GM23338 (cell line): Measurements from ENCODE around the gene CST9L.

Experiments
- CREB1 ChIP-seq: fragments of 250-450 bp; sonication (Bioruptor Pico); IDR thresholded peaks from 2 replicates; pipeline ENCODE4 v1.5.0; 2020; ENCODE audit warnings: low read depth, mild to moderate bottlenecking, moderate library complexity
- EZH2 ChIP-seq: fragments of 200-600 bp; sonication (generic); IDR thresholded peaks from one replicate; pipeline ENCODE4 v1.8.0; 2017; ENCODE audit warnings: antibody characterized with exemption, mild to moderate bottlenecking, low read depth; ENCODE audit not compliant: unreplicated experiment
- EZH2phosphoT487 ChIP-seq: fragments of 200-600 bp; sonication (generic); IDR thresholded peaks from one replicate; pipeline ENCODE4 v1.8.1; 2018; ENCODE audit warnings: antibody characterized with exemption; ENCODE audit not compliant: unreplicated experiment
- JUNB ChIP-seq: IDR thresholded peaks from one replicate; pipeline ENCODE4 v1.6.1; 2016; ENCODE audit warnings: antibody characterized with exemption; ENCODE audit not compliant: unreplicated experiment
- NANOG ChIP-seq: IDR thresholded peaks from 2 replicates; pipeline ENCODE4 v1.6.1; 2016; ENCODE audit warnings: antibody characterized with exemption, borderline replicate concordance
- POLR2AphosphoS5 ChIP-seq: IDR thresholded peaks from 2 replicates; pipeline ENCODE4 v1.6.1; 2016; ENCODE audit warnings: antibody characterized with exemption, low read depth
- STAT1 ChIP-seq: IDR thresholded peaks from one replicate; pipeline ENCODE4 v1.6.1; 2016; ENCODE audit warnings: antibody characterized with exemption; ENCODE audit not compliant: unreplicated experiment
- ZNF114 ChIP-seq: fragments of 250-450 bp; sonication (Bioruptor Pico); IDR thresholded peaks from 2 replicates; pipeline ENCODE4 v1.5.0; 2020; ENCODE audit warnings: mild to moderate bottlenecking, moderate library complexity
- ZNF331 ChIP-seq: fragments of 250-450 bp; sonication (Bioruptor Pico); IDR thresholded peaks from 2 replicates; pipeline ENCODE4 v1.5.0; 2020; ENCODE audit warnings: low read depth, mild to moderate bottlenecking, moderate library complexity
- TF ChIP-seq, protein P1 (sequence below), 2 experiments: fragments of 200-600 bp in 1 of 2; sonication (generic) in 1 of 2; conservative IDR thresholded peaks; 2 replicates each; pipeline versions ENCODE4 v1.5.1 to v1.6.1; 2016 to 2017; ENCODE audit warnings: antibody characterized with exemption in 2 of 2, low read depth in 2 of 2, mild to moderate bottlenecking in 2 of 2, moderate library complexity in 1 of 2
- TF ChIP-seq, protein P2 (sequence below): IDR thresholded peaks from one replicate; pipeline ENCODE4 v1.6.1; 2018; ENCODE audit warnings: antibody characterized with exemption; ENCODE audit not compliant: unreplicated experiment
- TF ChIP-seq, protein P3 (sequence below): fragments of 250-450 bp; sonication (Bioruptor Pico); IDR thresholded peaks from 2 replicates; pipeline ENCODE4 v1.5.0; 2020; ENCODE audit warnings: mild to moderate bottlenecking, moderate library complexity

DNA sequence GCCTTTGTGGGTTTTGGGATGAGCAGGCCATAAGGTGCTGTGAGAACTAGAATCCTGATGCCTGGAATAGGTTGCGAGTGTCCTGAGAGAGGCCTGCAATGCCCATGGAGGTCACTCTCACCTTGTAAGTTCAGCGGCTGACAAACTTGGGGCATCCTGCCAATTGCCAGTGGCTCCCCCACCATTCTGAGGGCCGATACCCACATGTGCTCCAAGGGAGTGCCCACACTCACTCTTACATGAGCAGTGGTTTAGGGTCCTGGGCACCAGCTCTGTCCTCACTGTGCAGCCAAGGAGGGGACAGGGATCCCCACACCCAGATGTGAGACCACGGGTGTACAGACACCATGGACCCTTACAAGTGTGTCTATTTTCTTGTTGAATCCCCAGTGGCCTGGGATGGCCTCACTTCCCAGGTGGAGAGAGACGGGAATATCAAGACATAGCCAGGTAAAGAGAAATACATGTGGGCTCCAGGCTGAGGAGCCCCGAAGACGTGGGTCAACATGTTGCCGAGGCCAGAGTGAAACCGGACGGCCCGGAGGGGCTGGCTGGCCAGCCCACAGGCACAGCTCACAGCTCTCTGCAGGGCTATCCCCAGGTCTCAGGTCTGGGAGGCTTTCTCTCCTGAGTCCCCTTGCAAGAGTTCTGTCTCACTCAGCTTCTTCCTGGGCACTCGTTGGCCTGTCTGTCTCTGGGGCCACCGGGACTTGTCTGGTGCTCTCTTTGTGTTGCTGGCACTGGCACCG lies 39.4 kb upstream of the CST9L start:
- TF ChIP-seq, protein P1, sequence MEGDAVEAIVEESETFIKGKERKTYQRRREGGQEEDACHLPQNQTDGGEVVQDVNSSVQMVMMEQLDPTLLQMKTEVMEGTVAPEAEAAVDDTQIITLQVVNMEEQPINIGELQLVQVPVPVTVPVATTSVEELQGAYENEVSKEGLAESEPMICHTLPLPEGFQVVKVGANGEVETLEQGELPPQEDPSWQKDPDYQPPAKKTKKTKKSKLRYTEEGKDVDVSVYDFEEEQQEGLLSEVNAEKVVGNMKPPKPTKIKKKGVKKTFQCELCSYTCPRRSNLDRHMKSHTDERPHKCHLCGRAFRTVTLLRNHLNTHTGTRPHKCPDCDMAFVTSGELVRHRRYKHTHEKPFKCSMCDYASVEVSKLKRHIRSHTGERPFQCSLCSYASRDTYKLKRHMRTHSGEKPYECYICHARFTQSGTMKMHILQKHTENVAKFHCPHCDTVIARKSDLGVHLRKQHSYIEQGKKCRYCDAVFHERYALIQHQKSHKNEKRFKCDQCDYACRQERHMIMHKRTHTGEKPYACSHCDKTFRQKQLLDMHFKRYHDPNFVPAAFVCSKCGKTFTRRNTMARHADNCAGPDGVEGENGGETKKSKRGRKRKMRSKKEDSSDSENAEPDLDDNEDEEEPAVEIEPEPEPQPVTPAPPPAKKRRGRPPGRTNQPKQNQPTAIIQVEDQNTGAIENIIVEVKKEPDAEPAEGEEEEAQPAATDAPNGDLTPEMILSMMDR (conservative IDR thresholded peaks at IDR 0.05; ENCODE audit: low read depth in 2 of 2), result no peak
- TF ChIP-seq EZH2 (no peak), JUNB (no peak), EZH2phosphoT487 (no peak), POLR2AphosphoS5 (no peak), ZNF331 (no peak), CREB1 (CRISPR knock-in tag) (no peak), NANOG (no peak), STAT1 (no peak), ZNF114 (CRISPR knock-in tag) (no peak)
- TF ChIP-seq, protein P2, sequence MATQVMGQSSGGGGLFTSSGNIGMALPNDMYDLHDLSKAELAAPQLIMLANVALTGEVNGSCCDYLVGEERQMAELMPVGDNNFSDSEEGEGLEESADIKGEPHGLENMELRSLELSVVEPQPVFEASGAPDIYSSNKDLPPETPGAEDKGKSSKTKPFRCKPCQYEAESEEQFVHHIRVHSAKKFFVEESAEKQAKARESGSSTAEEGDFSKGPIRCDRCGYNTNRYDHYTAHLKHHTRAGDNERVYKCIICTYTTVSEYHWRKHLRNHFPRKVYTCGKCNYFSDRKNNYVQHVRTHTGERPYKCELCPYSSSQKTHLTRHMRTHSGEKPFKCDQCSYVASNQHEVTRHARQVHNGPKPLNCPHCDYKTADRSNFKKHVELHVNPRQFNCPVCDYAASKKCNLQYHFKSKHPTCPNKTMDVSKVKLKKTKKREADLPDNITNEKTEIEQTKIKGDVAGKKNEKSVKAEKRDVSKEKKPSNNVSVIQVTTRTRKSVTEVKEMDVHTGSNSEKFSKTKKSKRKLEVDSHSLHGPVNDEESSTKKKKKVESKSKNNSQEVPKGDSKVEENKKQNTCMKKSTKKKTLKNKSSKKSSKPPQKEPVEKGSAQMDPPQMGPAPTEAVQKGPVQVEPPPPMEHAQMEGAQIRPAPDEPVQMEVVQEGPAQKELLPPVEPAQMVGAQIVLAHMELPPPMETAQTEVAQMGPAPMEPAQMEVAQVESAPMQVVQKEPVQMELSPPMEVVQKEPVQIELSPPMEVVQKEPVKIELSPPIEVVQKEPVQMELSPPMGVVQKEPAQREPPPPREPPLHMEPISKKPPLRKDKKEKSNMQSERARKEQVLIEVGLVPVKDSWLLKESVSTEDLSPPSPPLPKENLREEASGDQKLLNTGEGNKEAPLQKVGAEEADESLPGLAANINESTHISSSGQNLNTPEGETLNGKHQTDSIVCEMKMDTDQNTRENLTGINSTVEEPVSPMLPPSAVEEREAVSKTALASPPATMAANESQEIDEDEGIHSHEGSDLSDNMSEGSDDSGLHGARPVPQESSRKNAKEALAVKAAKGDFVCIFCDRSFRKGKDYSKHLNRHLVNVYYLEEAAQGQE, result no peak
- TF ChIP-seq, protein P3, sequence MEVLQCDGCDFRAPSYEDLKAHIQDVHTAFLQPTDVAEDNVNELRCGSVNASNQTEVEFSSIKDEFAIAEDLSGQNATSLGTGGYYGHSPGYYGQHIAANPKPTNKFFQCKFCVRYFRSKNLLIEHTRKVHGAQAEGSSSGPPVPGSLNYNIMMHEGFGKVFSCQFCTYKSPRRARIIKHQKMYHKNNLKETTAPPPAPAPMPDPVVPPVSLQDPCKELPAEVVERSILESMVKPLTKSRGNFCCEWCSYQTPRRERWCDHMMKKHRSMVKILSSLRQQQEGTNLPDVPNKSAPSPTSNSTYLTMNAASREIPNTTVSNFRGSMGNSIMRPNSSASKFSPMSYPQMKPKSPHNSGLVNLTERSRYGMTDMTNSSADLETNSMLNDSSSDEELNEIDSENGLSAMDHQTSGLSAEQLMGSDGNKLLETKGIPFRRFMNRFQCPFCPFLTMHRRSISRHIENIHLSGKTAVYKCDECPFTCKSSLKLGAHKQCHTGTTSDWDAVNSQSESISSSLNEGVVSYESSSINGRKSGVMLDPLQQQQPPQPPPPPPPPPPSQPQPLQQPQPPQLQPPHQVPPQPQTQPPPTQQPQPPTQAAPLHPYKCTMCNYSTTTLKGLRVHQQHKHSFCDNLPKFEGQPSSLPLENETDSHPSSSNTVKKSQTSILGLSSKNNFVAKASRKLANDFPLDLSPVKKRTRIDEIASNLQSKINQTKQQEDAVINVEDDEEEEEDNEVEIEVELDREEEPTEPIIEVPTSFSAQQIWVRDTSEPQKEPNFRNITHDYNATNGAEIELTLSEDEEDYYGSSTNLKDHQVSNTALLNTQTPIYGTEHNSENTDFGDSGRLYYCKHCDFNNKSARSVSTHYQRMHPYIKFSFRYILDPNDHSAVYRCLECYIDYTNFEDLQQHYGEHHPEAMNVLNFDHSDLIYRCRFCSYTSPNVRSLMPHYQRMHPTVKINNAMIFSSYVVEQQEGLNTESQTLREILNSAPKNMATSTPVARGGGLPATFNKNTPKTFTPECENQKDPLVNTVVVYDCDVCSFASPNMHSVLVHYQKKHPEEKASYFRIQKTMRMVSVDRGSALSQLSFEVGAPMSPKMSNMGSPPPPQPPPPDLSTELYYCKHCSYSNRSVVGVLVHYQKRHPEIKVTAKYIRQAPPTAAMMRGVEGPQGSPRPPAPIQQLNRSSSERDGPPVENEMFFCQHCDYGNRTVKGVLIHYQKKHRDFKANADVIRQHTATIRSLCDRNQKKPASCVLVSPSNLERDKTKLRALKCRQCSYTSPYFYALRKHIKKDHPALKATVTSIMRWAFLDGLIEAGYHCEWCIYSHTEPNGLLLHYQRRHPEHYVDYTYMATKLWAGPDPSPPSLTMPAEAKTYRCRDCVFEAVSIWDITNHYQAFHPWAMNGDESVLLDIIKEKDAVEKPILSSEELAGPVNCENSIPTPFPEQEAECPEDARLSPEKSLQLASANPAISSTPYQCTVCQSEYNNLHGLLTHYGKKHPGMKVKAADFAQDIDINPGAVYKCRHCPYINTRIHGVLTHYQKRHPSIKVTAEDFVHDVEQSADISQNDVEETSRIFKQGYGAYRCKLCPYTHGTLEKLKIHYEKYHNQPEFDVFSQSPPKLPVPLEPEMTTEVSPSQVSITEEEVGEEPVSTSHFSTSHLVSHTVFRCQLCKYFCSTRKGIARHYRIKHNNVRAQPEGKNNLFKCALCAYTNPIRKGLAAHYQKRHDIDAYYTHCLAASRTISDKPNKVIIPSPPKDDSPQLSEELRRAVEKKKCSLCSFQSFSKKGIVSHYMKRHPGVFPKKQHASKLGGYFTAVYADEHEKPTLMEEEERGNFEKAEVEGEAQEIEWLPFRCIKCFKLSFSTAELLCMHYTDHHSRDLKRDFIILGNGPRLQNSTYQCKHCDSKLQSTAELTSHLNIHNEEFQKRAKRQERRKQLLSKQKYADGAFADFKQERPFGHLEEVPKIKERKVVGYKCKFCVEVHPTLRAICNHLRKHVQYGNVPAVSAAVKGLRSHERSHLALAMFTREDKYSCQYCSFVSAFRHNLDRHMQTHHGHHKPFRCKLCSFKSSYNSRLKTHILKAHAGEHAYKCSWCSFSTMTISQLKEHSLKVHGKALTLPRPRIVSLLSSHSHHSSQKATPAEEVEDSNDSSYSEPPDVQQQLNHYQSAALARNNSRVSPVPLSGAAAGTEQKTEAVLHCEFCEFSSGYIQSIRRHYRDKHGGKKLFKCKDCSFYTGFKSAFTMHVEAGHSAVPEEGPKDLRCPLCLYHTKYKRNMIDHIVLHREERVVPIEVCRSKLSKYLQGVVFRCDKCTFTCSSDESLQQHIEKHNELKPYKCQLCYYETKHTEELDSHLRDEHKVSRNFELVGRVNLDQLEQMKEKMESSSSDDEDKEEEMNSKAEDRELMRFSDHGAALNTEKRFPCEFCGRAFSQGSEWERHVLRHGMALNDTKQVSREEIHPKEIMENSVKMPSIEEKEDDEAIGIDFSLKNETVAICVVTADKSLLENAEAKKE (CRISPR knock-in tag), result no peak
